Measurements from ENCODE around the gene GABRD.
A peak's percentile ranks its signal among the peaks of the same experiment; 100 is the strongest.

GABRD gene

GRCh38 chr1:2041887-2042286 is 22.7 kb downstream of the GABRD start:
- Histone ChIP-seq H3K27ac (no peak overlapping the region), H3K4me3 (no peak overlapping the region)
- DNase-seq (ENCODE audit: low spot score): no peak
- no peak for TF ChIP-seq CTCF (IDR thresholded peaks at IDR 0.05)

- no peak overlapping the region for H3K27ac ChIP-seq
- DNase-seq (ENCODE audit: low spot score): no peak
- no peak for TF ChIP-seq CTCF (IDR thresholded peaks at IDR 0.05)
- H3K4me3 ChIP-seq: no peak overlapping the region
These were observed 24.0 kb downstream of the GABRD start for GRCh38 chr1:2042830-2043773.

GRCh38 chr1:2043886-2044285 is 24.7 kb downstream of the GABRD start:
- DNase-seq (ENCODE audit: low spot score): no peak
- Histone ChIP-seq H3K4me3 (no peak overlapping the region), H3K27ac (no peak overlapping the region)
- no peak for TF ChIP-seq CTCF (IDR thresholded peaks at IDR 0.05)

DNA sequence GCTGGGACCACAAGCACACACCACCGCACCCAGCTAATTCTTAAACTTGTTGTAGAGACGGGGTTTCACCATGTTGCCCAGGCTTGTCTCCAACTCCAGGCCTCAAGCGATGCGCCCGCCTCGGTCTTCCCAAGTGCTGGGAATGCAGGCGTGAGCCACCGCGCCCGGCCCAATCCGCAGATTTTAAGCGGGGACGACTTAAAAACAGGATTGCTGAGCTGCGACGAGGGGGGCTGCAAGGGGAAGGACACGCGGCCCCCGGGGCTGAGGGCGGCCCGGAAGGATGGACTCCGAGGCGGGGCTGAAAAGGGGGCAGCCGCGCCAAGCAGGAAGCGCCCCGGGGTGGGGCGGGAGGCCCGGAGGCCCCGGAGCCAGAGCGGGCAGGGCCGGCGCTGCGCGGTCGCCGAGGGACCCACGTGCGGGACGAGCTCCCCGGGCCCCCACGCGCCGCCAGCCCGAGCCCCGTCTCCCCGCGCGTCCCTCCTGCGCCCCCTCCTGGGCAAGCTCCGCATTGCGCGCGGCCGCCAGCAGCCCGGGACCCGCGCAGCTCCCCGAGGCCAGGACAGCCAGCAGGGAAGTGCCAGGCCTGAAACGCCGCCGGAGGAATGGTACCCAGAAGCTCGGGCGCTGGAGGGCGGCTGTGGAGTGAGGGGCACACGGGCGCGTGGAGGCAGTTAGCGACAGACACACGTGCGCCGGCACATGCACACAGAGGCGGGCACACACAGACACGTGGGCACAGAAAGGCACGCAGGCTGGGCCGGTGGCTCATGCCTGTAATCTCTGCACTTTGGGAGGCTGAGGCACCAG is 25.6 kb downstream of the GABRD start:
- no peak for DNase-seq (ENCODE audit: low spot score)
- no peak overlapping the region for H3K27ac ChIP-seq
- TF ChIP-seq CTCF (IDR thresholded peaks at IDR 0.05): peak; percentile 72
- H3K4me3 ChIP-seq: peak overlapping the region; percentile 64

GRCh38 chr1:2045468-2046173 is 26.5 kb downstream of the GABRD start:
- no peak for TF ChIP-seq CTCF (IDR thresholded peaks at IDR 0.05)
- DNase-seq (ENCODE audit: low spot score): no peak
- no peak overlapping the region for H3K27ac ChIP-seq
- H3K4me3 ChIP-seq: no peak overlapping the region

GRCh38 chr1:2046174-2046917 is 27.2 kb downstream of the GABRD start:
- no peak for DNase-seq (ENCODE audit: low spot score)
- no peak for TF ChIP-seq CTCF (IDR thresholded peaks at IDR 0.05)
- Histone ChIP-seq H3K4me3 (no peak overlapping the region), H3K27ac (no peak overlapping the region)

Data from coronary artery (tissue), 2 donors.